HG03460 (cell line): Measurements from ENCODE around the gene NADK2.
"Not testable (repeated sequence)": the region's sequence is repeated elsewhere in the genome, so short reads cannot be mapped to it uniquely, and the experiment has no call there.

ENCODE experiments used
- ATAC-seq: cut with Tn5 transposase; IDR thresholded peaks from one replicate; pipeline ENCODE4 v1.9.1; 2021; ENCODE audit not compliant: unreplicated experiment

NADK2 gene

GRCh38 chr5:36241631-36242533 is at the start of gene NADK2:
TSS of gene NADK2 (minus strand) at chr5:36241925. CDS start at chr5:36241798, 127 bp downstream.
- ATAC-seq: peak; percentile 85

GRCh38 chr5:36285837-36286615 is 44.3 kb upstream of the NADK2 start:
- ATAC-seq: no peak

GRCh38 chr5:36283775-36284174 is 42.0 kb upstream of the NADK2 start:
- not testable (repeated sequence) for ATAC-seq

- ATAC-seq: no peak
Measured at GRCh38 chr5:36281626-36282025, 39.9 kb upstream of the NADK2 start.

- no peak for ATAC-seq
Measured at GRCh38 chr5:36279054-36279698, 37.5 kb upstream of the NADK2 start.

GRCh38 chr5:36277521-36278176 is 35.9 kb upstream of the NADK2 start:
- no peak for ATAC-seq

GRCh38 chr5:36276864-36277263 is 35.1 kb upstream of the NADK2 start:
- ATAC-seq: no peak

GRCh38 chr5:36273809-36274526 is 32.2 kb upstream of the NADK2 start:
- no peak for ATAC-seq

GRCh38 chr5:36272136-36272690 is 30.5 kb upstream of the NADK2 start:
- ATAC-seq: no peak

GRCh38 chr5:36270876-36271575 is 29.3 kb upstream of the NADK2 start:
- ATAC-seq: no peak

GRCh38 chr5:36270175-36270574 is 28.4 kb upstream of the NADK2 start:
- ATAC-seq: no peak

- no peak for ATAC-seq
Measured at GRCh38 chr5:36269478-36269877, 27.8 kb upstream of the NADK2 start.

GRCh38 chr5:36267905-36268304 is 26.2 kb upstream of the NADK2 start:
- no peak for ATAC-seq

GRCh38 chr5:36264202-36264760 is 22.6 kb upstream of the NADK2 start:
- ATAC-seq: no peak

- ATAC-seq: no peak
Measured at GRCh38 chr5:36261186-36261585, 19.5 kb upstream of the NADK2 start.

GRCh38 chr5:36253575-36253974 is 11.8 kb upstream of the NADK2 start:
- no peak for ATAC-seq

GRCh38 chr5:36252722-36253365 is 11.1 kb upstream of the NADK2 start:
- ATAC-seq: no peak

- ATAC-seq: no peak
Measured at GRCh38 chr5:36251218-36251617, 9.5 kb upstream of the NADK2 start.

- ATAC-seq: no peak
Measured at GRCh38 chr5:36250427-36250826, 8.7 kb upstream of the NADK2 start.
